Vagina (tissue), 2 donors: Measurements from ENCODE around the gene TGIF2.

Experiments
- CTCF ChIP-seq, 3 experiments: fragments of 450-650 bp in 2 of 3; fragments of 200-600 bp in 1 of 3; sonication (generic) in 1 of 3; IDR thresholded peaks; one replicate each; pipeline ENCODE4 v1.5.1; 2017 to 2019; ENCODE audit warnings: antibody characterized with exemption in 3 of 3, mild to moderate bottlenecking in 2 of 3, moderate library complexity in 2 of 3
- POLR2A ChIP-seq, 2 donors: fragments of 450-650 bp; IDR thresholded peaks; one replicate each; pipeline ENCODE4 v1.6.1; 2017; ENCODE audit warnings: antibody characterized with exemption in 2 of 2, mild to moderate bottlenecking in 2 of 2, moderate library complexity in 2 of 2

DNA sequence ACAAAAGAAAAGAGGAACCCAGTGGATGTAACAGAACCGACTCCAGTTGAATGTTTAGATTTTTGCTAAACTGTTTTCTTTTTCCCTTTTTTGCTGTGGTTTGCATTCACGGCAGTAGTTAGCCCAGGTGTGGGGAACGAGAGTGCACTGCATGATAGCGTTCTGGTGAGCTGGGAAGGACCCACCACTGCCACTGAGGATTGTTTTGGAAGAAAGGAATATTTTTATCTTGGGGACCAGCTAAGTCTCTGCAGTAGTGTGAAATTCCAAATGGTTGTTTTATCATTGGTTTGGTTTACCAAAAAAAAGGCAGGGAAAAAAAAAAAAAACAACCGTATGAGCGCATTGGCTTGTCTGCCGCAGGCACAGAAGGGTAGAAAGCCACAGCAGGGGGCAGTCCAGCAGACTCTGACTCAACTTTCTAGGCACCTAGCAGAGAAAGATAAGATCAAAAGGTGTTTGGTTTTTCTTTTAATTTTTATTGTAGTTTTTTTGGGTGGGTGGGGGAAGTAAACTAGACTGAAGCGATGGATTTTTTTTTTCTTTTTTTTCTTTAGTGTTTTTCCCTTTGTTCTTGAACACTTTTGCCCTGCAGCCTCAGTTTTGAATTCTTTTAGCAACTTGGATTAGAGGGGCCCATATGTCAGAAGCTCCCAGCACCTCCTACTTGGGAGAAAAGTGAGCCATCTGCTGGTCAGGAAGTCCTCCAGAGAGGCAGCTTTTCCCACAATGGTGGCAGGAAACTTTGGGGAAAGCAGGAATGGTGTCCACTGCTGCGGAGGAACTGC, 18.7 kb downstream of the TGIF2 start:
- TF ChIP-seq CTCF (IDR thresholded peaks at IDR 0.05) (peak; percentile 15 to 31 (median 27)), POLR2A (IDR thresholded peaks at IDR 0.05) (no peak)
